ENCODE data around the gene SLC16A11. TPM values are rescaled to one million over a fixed set of nuclear protein-coding genes. Genes with fewer than 3 reads are reported as not detected.
"Not testable (repeated sequence)": the region's sequence is repeated elsewhere in the genome, so short reads cannot be mapped to it uniquely, and the experiment has no call there.

The SLC16A11 gene
- total RNA-seq (2014; rRNA removed; shearing (Covaris generic)) = not detected in 2 replicates

GRCh38 chr17:7043497-7044198, at the start of gene SLC16A11:
SLC16A11 (minus strand) TSS chr17:7044092; CDS start chr17:7043513, 579 bp downstream.
- peak; percentile 41 for DNase-seq (ENCODE audit: low spot score)
- in situ Hi-C loops (cut with HindIII; ENCODE audit: low sequenced_read_pairs) = no loop called here

- DNase-seq (ENCODE audit: low spot score); in situ Hi-C loops (cut with HindIII; ENCODE audit: low sequenced_read_pairs): not testable (repeated sequence)
Measured at GRCh38 chr17:7091311-7092005, 47.6 kb upstream of the SLC16A11 start.

GRCh38 chr17:7089570-7089969, 45.7 kb upstream of the SLC16A11 start:
- in situ Hi-C loops (cut with HindIII; ENCODE audit: low sequenced_read_pairs); DNase-seq (ENCODE audit: low spot score): not testable (repeated sequence)

GRCh38 chr17:7088442-7088841, 44.5 kb upstream of the SLC16A11 start:
- in situ Hi-C loops (cut with HindIII; ENCODE audit: low sequenced_read_pairs); DNase-seq (ENCODE audit: low spot score): not testable (repeated sequence)

- DNase-seq (ENCODE audit: low spot score) = no peak
- in situ Hi-C loops (cut with HindIII; ENCODE audit: low sequenced_read_pairs) = no loop called here
Measured at GRCh38 chr17:7084088-7084487, 40.2 kb upstream of the SLC16A11 start.

- no peak for DNase-seq (ENCODE audit: low spot score)
- in situ Hi-C loops (cut with HindIII; ENCODE audit: low sequenced_read_pairs) = no loop called here
Measured at GRCh38 chr17:7083592-7083991, 39.7 kb upstream of the SLC16A11 start.

GRCh38 chr17:7081341-7082062, 37.6 kb upstream of the SLC16A11 start:
- DNase-seq (ENCODE audit: low spot score) = no peak

GRCh38 chr17:7080456-7081041, 36.7 kb upstream of the SLC16A11 start:
- in situ Hi-C loops (cut with HindIII; ENCODE audit: low sequenced_read_pairs) = no loop called here
- peak; percentile 41 for DNase-seq (ENCODE audit: low spot score)

More at GRCh38 chr17:7081341-7082062, 37.6 kb upstream of the SLC16A11 start:
- in situ Hi-C loops (cut with HindIII; ENCODE audit: low sequenced_read_pairs) = no loop called here

GRCh38 chr17:7079581-7080455, 35.9 kb upstream of the SLC16A11 start, which contains the start of gene CLEC10A:
CLEC10A (minus strand) TSS chr17:7080251; CDS start chr17:7078812, 1,439 bp downstream.
- in situ Hi-C loops (cut with HindIII; ENCODE audit: low sequenced_read_pairs) = no loop called here

GRCh38 chr17:7078711-7079110, 34.8 kb upstream of the SLC16A11 start:
- in situ Hi-C loops (cut with HindIII; ENCODE audit: low sequenced_read_pairs) = no loop called here

More at GRCh38 chr17:7079581-7080455, 35.9 kb upstream of the SLC16A11 start, which contains the start of gene CLEC10A:
- no peak for DNase-seq (ENCODE audit: low spot score)

GRCh38 chr17:7077911-7078546, 34.1 kb upstream of the SLC16A11 start:
- no peak for DNase-seq (ENCODE audit: low spot score)
- in situ Hi-C loops (cut with HindIII; ENCODE audit: low sequenced_read_pairs) = no loop called here

More at GRCh38 chr17:7078711-7079110, 34.8 kb upstream of the SLC16A11 start:
- no peak for DNase-seq (ENCODE audit: low spot score)

- in situ Hi-C loops (cut with HindIII; ENCODE audit: low sequenced_read_pairs) = loop anchor here (5.0 kb wide), 1 partner anchor 32 kb away; no protein-coding TSS in a partner anchor
- no peak for DNase-seq (ENCODE audit: low spot score)
Measured at GRCh38 chr17:7074931-7075330, 31.0 kb upstream of the SLC16A11 start.

- in situ Hi-C loops (cut with HindIII; ENCODE audit: low sequenced_read_pairs) = loop anchor here (5.0 kb wide), 1 partner anchor 35 kb away; no protein-coding TSS in a partner anchor
- DNase-seq (ENCODE audit: low spot score) = no peak
Measured at GRCh38 chr17:7072406-7072805, 28.5 kb upstream of the SLC16A11 start.

- no peak for DNase-seq (ENCODE audit: low spot score)
- in situ Hi-C loops (cut with HindIII; ENCODE audit: low sequenced_read_pairs) = loop anchor here (5.0 kb wide), 1 partner anchor 37 kb away; no protein-coding TSS in a partner anchor
Measured at GRCh38 chr17:7070712-7071111, 26.8 kb upstream of the SLC16A11 start.

- in situ Hi-C loops (cut with HindIII; ENCODE audit: low sequenced_read_pairs) = no loop called here
Measured at GRCh38 chr17:7068268-7068667, 24.4 kb upstream of the SLC16A11 start.

GRCh38 chr17:7067198-7067597, 23.3 kb upstream of the SLC16A11 start:
- in situ Hi-C loops (cut with HindIII; ENCODE audit: low sequenced_read_pairs) = no loop called here
- DNase-seq (ENCODE audit: low spot score) = no peak

More at GRCh38 chr17:7068268-7068667, 24.4 kb upstream of the SLC16A11 start:
- DNase-seq (ENCODE audit: low spot score) = no peak

GRCh38 chr17:7064261-7064660, 20.4 kb upstream of the SLC16A11 start:
- in situ Hi-C loops (cut with HindIII; ENCODE audit: low sequenced_read_pairs) = no loop called here
- no peak for DNase-seq (ENCODE audit: low spot score)
